Measurements from ENCODE around the gene DDX10. TPM values are rescaled to one million over a fixed set of nuclear protein-coding genes. Genes with fewer than 3 reads are reported as not detected.

DDX10 gene
- total and polyA plus RNA-seq, 9 donors: 13.1 to 34.3 (median 25.7) TPM

- no peak overlapping the region for H3K27ac ChIP-seq
- H3K4me1 ChIP-seq (ENCODE audit: insufficient read depth): peaks cover 2% of the 10 kb centered on the region
- H3K9me3 ChIP-seq: no peaks in the 10 kb centered on the region
- TF ChIP-seq EP300 (IDR thresholded peaks at IDR 0.05): no peak
- H3K4me3 ChIP-seq: no peak overlapping the region
- H3K27me3 ChIP-seq: no peaks in the 10 kb centered on the region
- WGBS, 3 donors: 59 to 72% (median 67%) methylated on average over 3 of the region's 3 CpGs
- intact Hi-C loops (cut with DNase I): no loop called here
- DNase-seq: no peak
- H3K36me3 ChIP-seq: no peaks in the 10 kb centered on the region
Observed at GRCh38 chr11:108901359-108901758, 236.5 kb downstream of the DDX10 start.

GRCh38 chr11:108902027-108902469, 237.2 kb downstream of the DDX10 start:
- DNase-seq: no peak
- Histone ChIP-seq H3K4me1 (ENCODE audit: insufficient read depth) (peaks cover 2% of the 10 kb centered on the region), H3K27ac (no peak overlapping the region), H3K36me3 (no peaks in the 10 kb centered on the region), H3K27me3 (no peaks in the 10 kb centered on the region), H3K9me3 (no peaks in the 10 kb centered on the region), H3K4me3 (no peak overlapping the region)
- intact Hi-C loops (cut with DNase I): no loop called here
- TF ChIP-seq EP300 (IDR thresholded peaks at IDR 0.05) (no peak), CTCF (IDR thresholded peaks at IDR 0.05) (no peak), POLR2A (IDR thresholded peaks at IDR 0.05) (no peak)
- 53 to 69% (median 62%) methylated on average over 2 of the region's 2 CpGs for WGBS, 3 donors

DNA sequence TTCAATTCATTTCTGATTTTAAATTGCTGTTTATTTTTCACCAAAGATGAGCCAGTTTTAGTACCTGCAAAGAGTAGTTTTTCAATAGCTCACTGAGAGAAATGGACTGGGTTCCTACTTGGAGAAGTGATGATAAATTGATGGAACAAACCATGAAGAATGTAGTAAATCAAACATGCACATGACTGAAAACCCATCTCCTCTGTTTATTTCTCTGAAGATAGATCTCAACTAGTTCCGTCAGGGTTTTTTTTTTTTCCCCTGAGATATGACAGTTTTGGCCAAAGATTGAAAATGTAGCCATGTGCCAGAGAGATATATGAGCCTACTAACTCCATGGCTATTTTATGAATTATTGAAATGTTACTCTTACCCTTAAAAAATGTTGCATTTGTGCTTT, 239.6 kb downstream of the DDX10 start:
- no peak for DNase-seq
- H3K36me3 ChIP-seq: no peaks in the 10 kb centered on the region
- H3K4me3 ChIP-seq: no peak overlapping the region
- WGBS, 3 donors: 74 to 96% (median 82%) methylated on average over 1 of the region's 1 CpG
- H3K27ac ChIP-seq: no peak overlapping the region
- H3K27me3 ChIP-seq: no peaks in the 10 kb centered on the region
- intact Hi-C loops (cut with DNase I): no loop called here
- no peaks in the 10 kb centered on the region for H3K9me3 ChIP-seq
- TF ChIP-seq POLR2A (IDR thresholded peaks at IDR 0.05) (no peak), CTCF (IDR thresholded peaks at IDR 0.05) (no peak), EP300 (IDR thresholded peaks at IDR 0.05) (no peak)
- H3K4me1 ChIP-seq (ENCODE audit: insufficient read depth): peaks cover 2% of the 10 kb centered on the region

GRCh38 chr11:108906329-108906728, 241.5 kb downstream of the DDX10 start:
- Histone ChIP-seq H3K4me1 (ENCODE audit: insufficient read depth) (peaks cover 2% of the 10 kb centered on the region), H3K9me3 (no peaks in the 10 kb centered on the region), H3K4me3 (no peak overlapping the region), H3K27me3 (no peaks in the 10 kb centered on the region), H3K36me3 (no peaks in the 10 kb centered on the region), H3K27ac (no peak overlapping the region)
- no peak for DNase-seq
- no peak for TF ChIP-seq POLR2A (IDR thresholded peaks at IDR 0.05)
- no peak for TF ChIP-seq EP300 (IDR thresholded peaks at IDR 0.05)
- no peak for TF ChIP-seq CTCF (IDR thresholded peaks at IDR 0.05)
- intact Hi-C loops (cut with DNase I): no loop called here

- Histone ChIP-seq H3K4me3 (no peak overlapping the region), H3K27me3 (no peaks in the 10 kb centered on the region), H3K4me1 (ENCODE audit: insufficient read depth) (peaks cover 2% of the 10 kb centered on the region), H3K9me3 (no peaks in the 10 kb centered on the region), H3K36me3 (no peaks in the 10 kb centered on the region), H3K27ac (no peak overlapping the region)
- DNase-seq: no peak
- TF ChIP-seq POLR2A (IDR thresholded peaks at IDR 0.05) (no peak), CTCF (IDR thresholded peaks at IDR 0.05) (no peak)
- 68 to 80% (median 73%) methylated on average over 2 of the region's 2 CpGs for WGBS, 3 donors
- intact Hi-C loops (cut with DNase I): no loop called here
Observed at GRCh38 chr11:108906826-108907225, 242.0 kb downstream of the DDX10 start.

Measured in ovary (tissue), 9 donors.